Measurements from ENCODE around the gene SLC6A6. TPM values are rescaled to one million over a fixed set of nuclear protein-coding genes. Genes with fewer than 3 reads are reported as not detected.

The SLC6A6 gene
- total and polyA plus RNA-seq, 2 experiments from 2014 or later: 27.5 to 150 TPM

DNA sequence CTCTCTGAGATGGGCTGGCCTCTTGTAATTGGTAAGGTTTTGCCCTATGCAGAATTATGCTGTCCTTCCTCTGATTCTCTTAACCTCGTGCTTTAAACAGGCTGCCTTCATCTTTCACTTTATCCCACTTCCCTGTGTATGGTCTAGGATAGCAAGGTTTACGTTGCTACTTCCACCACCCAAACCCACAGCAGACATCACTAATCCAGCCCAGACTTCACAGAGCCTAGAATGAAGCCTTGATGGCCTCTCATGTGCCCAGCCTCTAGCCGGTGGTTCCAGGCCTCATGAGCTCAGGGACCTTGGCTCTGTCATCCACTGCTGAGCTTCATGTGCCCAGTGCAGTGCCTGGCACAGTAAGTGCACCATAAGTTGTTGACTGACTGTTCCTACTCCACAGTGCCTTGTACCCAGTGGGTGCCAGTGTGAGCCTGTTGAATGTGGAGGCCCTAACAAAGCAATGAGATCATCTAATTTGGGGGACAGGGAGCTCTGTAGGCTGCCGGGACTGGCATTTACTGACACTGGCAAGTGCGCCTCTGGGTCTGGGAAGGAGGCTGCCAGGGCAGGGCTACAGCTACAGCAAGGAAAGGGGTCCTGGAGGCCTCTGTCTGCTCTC, 12.5 kb downstream of the SLC6A6 start:
- Histone ChIP-seq H3K4me1 (ENCODE audit: insufficient read depth) (peaks cover 43% of the 10 kb centered on the region), H3K36me3 (ENCODE audit: insufficient read depth) (peaks cover 11% of the 10 kb centered on the region; the same call in 1 of the 2 replicates), H3K79me2 (replicated peaks; ENCODE audit: insufficient read depth) (peaks cover 67% of the 10 kb centered on the region), H3K4me2 (no peak overlapping the region), H4K20me1 (replicated peaks; ENCODE audit: insufficient read depth) (peaks cover 41% of the 10 kb centered on the region), H3K27ac (ENCODE audit: low read depth) (no peak overlapping the region), H3F3A (replicated peaks; ENCODE audit: low read depth) (peaks cover 14% of the 10 kb centered on the region), H3K27me3 (ENCODE audit: insufficient read depth) (no peaks in the 10 kb centered on the region), H3K4me3 (no peak overlapping the region), H3K9me2 (ENCODE audit: insufficient read depth) (no peaks in the 10 kb centered on the region), H2AFZ (no peak overlapping the region)
- H3K4me3 Mint-ChIP-seq: no peak overlapping the region; the same call in 2 of the 3 replicates
- H3K36me3 Mint-ChIP-seq (ENCODE audit: low read depth): peaks cover 50% of the 10 kb centered on the region
- H3K27ac Mint-ChIP-seq: peak overlapping the region; percentile 23; the same call in 1 of the 2 replicates
- TF ChIP-seq JUNB (IDR thresholded peaks at IDR 0.05; ENCODE audit: unreplicated experiment) (no peak), POLR2AphosphoS5 (IDR thresholded peaks at IDR 0.05; ENCODE audit: low read depth) (no peak), ZNF331 (CRISPR knock-in tag; IDR thresholded peaks at IDR 0.05; ENCODE audit: low read depth) (no peak), NANOG (IDR thresholded peaks at IDR 0.05; ENCODE audit: borderline replicate concordance) (no peak), STAT1 (IDR thresholded peaks at IDR 0.05; ENCODE audit: unreplicated experiment) (no peak), ZNF114 (CRISPR knock-in tag; IDR thresholded peaks at IDR 0.05) (no peak), EZH2phosphoT487 (IDR thresholded peaks at IDR 0.05; ENCODE audit: unreplicated experiment) (no peak), CREB1 (CRISPR knock-in tag; IDR thresholded peaks at IDR 0.05; ENCODE audit: low read depth) (no peak), EZH2 (IDR thresholded peaks at IDR 0.05; ENCODE audit: low read depth, unreplicated experiment) (no peak)
- TF ChIP-seq, protein P1, sequence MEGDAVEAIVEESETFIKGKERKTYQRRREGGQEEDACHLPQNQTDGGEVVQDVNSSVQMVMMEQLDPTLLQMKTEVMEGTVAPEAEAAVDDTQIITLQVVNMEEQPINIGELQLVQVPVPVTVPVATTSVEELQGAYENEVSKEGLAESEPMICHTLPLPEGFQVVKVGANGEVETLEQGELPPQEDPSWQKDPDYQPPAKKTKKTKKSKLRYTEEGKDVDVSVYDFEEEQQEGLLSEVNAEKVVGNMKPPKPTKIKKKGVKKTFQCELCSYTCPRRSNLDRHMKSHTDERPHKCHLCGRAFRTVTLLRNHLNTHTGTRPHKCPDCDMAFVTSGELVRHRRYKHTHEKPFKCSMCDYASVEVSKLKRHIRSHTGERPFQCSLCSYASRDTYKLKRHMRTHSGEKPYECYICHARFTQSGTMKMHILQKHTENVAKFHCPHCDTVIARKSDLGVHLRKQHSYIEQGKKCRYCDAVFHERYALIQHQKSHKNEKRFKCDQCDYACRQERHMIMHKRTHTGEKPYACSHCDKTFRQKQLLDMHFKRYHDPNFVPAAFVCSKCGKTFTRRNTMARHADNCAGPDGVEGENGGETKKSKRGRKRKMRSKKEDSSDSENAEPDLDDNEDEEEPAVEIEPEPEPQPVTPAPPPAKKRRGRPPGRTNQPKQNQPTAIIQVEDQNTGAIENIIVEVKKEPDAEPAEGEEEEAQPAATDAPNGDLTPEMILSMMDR (conservative IDR thresholded peaks at IDR 0.05; ENCODE audit: low read depth in 2 of 2): no peak
- TF ChIP-seq, protein P2, sequence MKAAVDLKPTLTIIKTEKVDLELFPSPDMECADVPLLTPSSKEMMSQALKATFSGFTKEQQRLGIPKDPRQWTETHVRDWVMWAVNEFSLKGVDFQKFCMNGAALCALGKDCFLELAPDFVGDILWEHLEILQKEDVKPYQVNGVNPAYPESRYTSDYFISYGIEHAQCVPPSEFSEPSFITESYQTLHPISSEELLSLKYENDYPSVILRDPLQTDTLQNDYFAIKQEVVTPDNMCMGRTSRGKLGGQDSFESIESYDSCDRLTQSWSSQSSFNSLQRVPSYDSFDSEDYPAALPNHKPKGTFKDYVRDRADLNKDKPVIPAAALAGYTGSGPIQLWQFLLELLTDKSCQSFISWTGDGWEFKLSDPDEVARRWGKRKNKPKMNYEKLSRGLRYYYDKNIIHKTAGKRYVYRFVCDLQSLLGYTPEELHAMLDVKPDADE (IDR thresholded peaks at IDR 0.05): no peak
- TF ChIP-seq, protein P3, sequence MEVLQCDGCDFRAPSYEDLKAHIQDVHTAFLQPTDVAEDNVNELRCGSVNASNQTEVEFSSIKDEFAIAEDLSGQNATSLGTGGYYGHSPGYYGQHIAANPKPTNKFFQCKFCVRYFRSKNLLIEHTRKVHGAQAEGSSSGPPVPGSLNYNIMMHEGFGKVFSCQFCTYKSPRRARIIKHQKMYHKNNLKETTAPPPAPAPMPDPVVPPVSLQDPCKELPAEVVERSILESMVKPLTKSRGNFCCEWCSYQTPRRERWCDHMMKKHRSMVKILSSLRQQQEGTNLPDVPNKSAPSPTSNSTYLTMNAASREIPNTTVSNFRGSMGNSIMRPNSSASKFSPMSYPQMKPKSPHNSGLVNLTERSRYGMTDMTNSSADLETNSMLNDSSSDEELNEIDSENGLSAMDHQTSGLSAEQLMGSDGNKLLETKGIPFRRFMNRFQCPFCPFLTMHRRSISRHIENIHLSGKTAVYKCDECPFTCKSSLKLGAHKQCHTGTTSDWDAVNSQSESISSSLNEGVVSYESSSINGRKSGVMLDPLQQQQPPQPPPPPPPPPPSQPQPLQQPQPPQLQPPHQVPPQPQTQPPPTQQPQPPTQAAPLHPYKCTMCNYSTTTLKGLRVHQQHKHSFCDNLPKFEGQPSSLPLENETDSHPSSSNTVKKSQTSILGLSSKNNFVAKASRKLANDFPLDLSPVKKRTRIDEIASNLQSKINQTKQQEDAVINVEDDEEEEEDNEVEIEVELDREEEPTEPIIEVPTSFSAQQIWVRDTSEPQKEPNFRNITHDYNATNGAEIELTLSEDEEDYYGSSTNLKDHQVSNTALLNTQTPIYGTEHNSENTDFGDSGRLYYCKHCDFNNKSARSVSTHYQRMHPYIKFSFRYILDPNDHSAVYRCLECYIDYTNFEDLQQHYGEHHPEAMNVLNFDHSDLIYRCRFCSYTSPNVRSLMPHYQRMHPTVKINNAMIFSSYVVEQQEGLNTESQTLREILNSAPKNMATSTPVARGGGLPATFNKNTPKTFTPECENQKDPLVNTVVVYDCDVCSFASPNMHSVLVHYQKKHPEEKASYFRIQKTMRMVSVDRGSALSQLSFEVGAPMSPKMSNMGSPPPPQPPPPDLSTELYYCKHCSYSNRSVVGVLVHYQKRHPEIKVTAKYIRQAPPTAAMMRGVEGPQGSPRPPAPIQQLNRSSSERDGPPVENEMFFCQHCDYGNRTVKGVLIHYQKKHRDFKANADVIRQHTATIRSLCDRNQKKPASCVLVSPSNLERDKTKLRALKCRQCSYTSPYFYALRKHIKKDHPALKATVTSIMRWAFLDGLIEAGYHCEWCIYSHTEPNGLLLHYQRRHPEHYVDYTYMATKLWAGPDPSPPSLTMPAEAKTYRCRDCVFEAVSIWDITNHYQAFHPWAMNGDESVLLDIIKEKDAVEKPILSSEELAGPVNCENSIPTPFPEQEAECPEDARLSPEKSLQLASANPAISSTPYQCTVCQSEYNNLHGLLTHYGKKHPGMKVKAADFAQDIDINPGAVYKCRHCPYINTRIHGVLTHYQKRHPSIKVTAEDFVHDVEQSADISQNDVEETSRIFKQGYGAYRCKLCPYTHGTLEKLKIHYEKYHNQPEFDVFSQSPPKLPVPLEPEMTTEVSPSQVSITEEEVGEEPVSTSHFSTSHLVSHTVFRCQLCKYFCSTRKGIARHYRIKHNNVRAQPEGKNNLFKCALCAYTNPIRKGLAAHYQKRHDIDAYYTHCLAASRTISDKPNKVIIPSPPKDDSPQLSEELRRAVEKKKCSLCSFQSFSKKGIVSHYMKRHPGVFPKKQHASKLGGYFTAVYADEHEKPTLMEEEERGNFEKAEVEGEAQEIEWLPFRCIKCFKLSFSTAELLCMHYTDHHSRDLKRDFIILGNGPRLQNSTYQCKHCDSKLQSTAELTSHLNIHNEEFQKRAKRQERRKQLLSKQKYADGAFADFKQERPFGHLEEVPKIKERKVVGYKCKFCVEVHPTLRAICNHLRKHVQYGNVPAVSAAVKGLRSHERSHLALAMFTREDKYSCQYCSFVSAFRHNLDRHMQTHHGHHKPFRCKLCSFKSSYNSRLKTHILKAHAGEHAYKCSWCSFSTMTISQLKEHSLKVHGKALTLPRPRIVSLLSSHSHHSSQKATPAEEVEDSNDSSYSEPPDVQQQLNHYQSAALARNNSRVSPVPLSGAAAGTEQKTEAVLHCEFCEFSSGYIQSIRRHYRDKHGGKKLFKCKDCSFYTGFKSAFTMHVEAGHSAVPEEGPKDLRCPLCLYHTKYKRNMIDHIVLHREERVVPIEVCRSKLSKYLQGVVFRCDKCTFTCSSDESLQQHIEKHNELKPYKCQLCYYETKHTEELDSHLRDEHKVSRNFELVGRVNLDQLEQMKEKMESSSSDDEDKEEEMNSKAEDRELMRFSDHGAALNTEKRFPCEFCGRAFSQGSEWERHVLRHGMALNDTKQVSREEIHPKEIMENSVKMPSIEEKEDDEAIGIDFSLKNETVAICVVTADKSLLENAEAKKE (CRISPR knock-in tag; IDR thresholded peaks at IDR 0.05): no peak
- TF ChIP-seq, protein P4, sequence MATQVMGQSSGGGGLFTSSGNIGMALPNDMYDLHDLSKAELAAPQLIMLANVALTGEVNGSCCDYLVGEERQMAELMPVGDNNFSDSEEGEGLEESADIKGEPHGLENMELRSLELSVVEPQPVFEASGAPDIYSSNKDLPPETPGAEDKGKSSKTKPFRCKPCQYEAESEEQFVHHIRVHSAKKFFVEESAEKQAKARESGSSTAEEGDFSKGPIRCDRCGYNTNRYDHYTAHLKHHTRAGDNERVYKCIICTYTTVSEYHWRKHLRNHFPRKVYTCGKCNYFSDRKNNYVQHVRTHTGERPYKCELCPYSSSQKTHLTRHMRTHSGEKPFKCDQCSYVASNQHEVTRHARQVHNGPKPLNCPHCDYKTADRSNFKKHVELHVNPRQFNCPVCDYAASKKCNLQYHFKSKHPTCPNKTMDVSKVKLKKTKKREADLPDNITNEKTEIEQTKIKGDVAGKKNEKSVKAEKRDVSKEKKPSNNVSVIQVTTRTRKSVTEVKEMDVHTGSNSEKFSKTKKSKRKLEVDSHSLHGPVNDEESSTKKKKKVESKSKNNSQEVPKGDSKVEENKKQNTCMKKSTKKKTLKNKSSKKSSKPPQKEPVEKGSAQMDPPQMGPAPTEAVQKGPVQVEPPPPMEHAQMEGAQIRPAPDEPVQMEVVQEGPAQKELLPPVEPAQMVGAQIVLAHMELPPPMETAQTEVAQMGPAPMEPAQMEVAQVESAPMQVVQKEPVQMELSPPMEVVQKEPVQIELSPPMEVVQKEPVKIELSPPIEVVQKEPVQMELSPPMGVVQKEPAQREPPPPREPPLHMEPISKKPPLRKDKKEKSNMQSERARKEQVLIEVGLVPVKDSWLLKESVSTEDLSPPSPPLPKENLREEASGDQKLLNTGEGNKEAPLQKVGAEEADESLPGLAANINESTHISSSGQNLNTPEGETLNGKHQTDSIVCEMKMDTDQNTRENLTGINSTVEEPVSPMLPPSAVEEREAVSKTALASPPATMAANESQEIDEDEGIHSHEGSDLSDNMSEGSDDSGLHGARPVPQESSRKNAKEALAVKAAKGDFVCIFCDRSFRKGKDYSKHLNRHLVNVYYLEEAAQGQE (IDR thresholded peaks at IDR 0.05; ENCODE audit: unreplicated experiment): no peak
- H3K4me1 Mint-ChIP-seq: peaks cover 72% of the 10 kb centered on the region
- no peaks in the 10 kb centered on the region; the same call in 2 of the 3 replicates for H3K9me3 Mint-ChIP-seq
- ATAC-seq: no peak
- DNase-seq (ENCODE audit: low spot score): no peak
- H3K27me3 Mint-ChIP-seq (ENCODE audit: insufficient read depth, low read depth, poor library complexity): peaks cover 13% of the 10 kb centered on the region

All from GM23338 (cell line).